Right lobe of liver (tissue), 6 donors: ENCODE results near the gene HEATR1. TPM values are rescaled to one million over a fixed set of nuclear protein-coding genes. Genes with fewer than 3 reads are reported as not detected.
A peak's percentile ranks its signal among the peaks of the same experiment; 100 is the strongest.

Experiments
- ATAC-seq, 4 donors: fragments of 200-7000 bp; cut with Tn5 transposase; one replicate each; pipeline ENCODE4 v1.9.1; 2020; ENCODE audit warnings: mild to moderate bottlenecking in 4 of 4, moderate library complexity in 4 of 4
- DNase-seq, 3 donors: peaks; one replicate each; pipeline ENCODE4 v3.0.0-alpha.2; 2020
- H3K27ac ChIP-seq, 3 donors: fragments of 200-600 bp; one replicate each; pipeline ENCODE4 v1.8.0; 2022
- H3K27me3 ChIP-seq, 2 donors: fragments of 200-600 bp; one replicate each; pipeline ENCODE4 v1.8.0; 2022
- H3K36me3 ChIP-seq, 4 donors: fragments of 200-600 bp; sonication (generic) in 1 of 4; one replicate each; pipeline versions ENCODE4 v1.5.1 to v1.8.0; 2017 to 2022; ENCODE audit warnings: control low read depth in 1 of 4
- H3K4me1 ChIP-seq, 4 donors: fragments of 200-600 bp; sonication (generic) in 1 of 4; one replicate each; pipeline versions ENCODE4 v1.5.1 to v1.8.0; 2017 to 2022; ENCODE audit warnings: control low read depth in 1 of 4
- H3K4me3 ChIP-seq, 3 donors: fragments of 200-600 bp; one replicate each; pipeline ENCODE4 v1.8.0; 2022
- H3K9me3 ChIP-seq, 4 donors: fragments of 200-600 bp; sonication (generic) in 1 of 4; one replicate each; pipeline versions ENCODE4 v1.5.1 to v1.8.0; 2017 to 2022; ENCODE audit warnings: control low read depth in 1 of 4
- POLR2A ChIP-seq: fragments of 450-650 bp; IDR thresholded peaks from one replicate; pipeline ENCODE4 v1.6.1; 2017; ENCODE audit warnings: antibody characterized with exemption, mild to moderate bottlenecking
- WGBS: methylation state at CpG from one replicate; pipeline ENCODE4 v1.1.6; 2018; ENCODE audit warnings: low coverage, low lambda C conversion rate; ENCODE audit not compliant: insufficient coverage; ENCODE audit errors: missing lambda C conversion rate; 5-methylcytosine and 5-hydroxymethylcytosine counted together
- intact Hi-C, 2 donors: fragments of 100-400 bp; cut with DNase I; formaldehyde crosslinking; loops; one replicate each; pipeline versions ENCODE4 v1.11.2 to v1.14.1; 2022
- total RNA-seq, 6 experiments: library from RNA; depleted of rRNA in 2 of 6; stranded (reverse); fragments of >200 nt in 2 of 6; fragmentation: NEBNext Ultra II Directional in 3 of 6; extraction: Animal tissue kit (Norgen Biotek cat#: 25700) in 3 of 6; gene quantifications; one replicate each; pipeline versions ENCODE4 v1.1.0 to v1.2.4, GENCODE V29; 2016 to 2023
- TF ChIP-seq, protein P1 (sequence below), 4 donors: fragments of 200-600 bp in 3 of 4; fragments of 450-650 bp in 1 of 4; IDR thresholded peaks; one replicate each; pipeline versions ENCODE4 v1.5.1 to v1.8.0; 2016 to 2022; ENCODE audit warnings: antibody characterized with exemption in 4 of 4, mild to moderate bottlenecking in 2 of 4
- donor health status: DM: no; HTN: yes; CAD: no.
- donor health status: DM: no; HTN: no; CAD: no.
- donor health status: DM: no; HTN: no; CAD: no.
- donor health status: DM: no; HTN: yes; CAD: no.
- donor health status: DM: no; HTN: yes; CAD: no.

Gene HEATR1
- total RNA-seq, 6 experiments from 2014 or later: 7.0 to 14.1 (median 12.4) TPM

DNA sequence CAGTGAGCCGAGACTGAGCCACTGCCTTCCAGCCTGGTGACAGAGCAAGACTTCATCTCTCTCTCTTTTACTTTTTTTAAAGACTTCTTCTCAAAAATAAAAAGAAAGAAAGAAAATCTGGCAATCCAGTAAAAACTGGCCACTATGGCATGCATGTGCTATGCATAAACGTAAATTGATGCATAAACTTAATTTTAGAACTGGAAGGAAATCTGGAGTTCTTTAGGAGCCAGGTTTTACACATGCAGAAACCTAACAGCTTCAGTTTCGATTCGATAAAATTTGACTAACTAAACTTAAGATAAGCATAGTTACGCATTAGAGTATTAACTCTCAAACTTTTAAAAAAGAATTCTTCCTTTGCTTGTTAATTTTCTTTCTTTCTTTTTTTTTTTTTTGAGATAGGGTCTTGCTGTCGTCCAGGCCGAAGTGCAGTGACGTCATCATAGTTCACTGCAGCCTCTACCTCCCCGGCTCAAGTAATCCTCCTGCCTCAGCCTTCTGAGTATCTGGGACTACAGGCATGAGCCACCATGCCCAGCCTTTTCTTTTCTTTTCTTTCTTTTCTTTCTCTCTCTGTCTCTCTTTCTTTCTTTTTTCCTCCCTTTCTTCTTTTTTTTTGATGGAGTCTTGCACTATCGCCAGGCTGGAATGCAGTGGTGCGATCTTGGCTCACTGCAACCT is 92.4 kb downstream of the HEATR1 start:
- Histone ChIP-seq H3K9me3 (no peaks in the 10 kb centered on the region), H3K27ac (no peak overlapping the region), H3K36me3 (no peaks in the 10 kb centered on the region), H3K4me1 (peaks cover 0 to 14% (median 7%) of the 10 kb centered on the region in 4 donors), H3K4me3 (no peak overlapping the region), H3K27me3 (no peaks in the 10 kb centered on the region)
- DNase-seq: no peak
- TF ChIP-seq POLR2A: no peak
- TF ChIP-seq, protein P1, sequence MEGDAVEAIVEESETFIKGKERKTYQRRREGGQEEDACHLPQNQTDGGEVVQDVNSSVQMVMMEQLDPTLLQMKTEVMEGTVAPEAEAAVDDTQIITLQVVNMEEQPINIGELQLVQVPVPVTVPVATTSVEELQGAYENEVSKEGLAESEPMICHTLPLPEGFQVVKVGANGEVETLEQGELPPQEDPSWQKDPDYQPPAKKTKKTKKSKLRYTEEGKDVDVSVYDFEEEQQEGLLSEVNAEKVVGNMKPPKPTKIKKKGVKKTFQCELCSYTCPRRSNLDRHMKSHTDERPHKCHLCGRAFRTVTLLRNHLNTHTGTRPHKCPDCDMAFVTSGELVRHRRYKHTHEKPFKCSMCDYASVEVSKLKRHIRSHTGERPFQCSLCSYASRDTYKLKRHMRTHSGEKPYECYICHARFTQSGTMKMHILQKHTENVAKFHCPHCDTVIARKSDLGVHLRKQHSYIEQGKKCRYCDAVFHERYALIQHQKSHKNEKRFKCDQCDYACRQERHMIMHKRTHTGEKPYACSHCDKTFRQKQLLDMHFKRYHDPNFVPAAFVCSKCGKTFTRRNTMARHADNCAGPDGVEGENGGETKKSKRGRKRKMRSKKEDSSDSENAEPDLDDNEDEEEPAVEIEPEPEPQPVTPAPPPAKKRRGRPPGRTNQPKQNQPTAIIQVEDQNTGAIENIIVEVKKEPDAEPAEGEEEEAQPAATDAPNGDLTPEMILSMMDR (IDR thresholded peaks at IDR 0.05): no peak
- ATAC-seq: peak in 1 of 4 donors; percentile 30
- 68% methylated on average over 9 of the region's 11 CpGs for WGBS
- intact Hi-C loops: no loop called here

DNA sequence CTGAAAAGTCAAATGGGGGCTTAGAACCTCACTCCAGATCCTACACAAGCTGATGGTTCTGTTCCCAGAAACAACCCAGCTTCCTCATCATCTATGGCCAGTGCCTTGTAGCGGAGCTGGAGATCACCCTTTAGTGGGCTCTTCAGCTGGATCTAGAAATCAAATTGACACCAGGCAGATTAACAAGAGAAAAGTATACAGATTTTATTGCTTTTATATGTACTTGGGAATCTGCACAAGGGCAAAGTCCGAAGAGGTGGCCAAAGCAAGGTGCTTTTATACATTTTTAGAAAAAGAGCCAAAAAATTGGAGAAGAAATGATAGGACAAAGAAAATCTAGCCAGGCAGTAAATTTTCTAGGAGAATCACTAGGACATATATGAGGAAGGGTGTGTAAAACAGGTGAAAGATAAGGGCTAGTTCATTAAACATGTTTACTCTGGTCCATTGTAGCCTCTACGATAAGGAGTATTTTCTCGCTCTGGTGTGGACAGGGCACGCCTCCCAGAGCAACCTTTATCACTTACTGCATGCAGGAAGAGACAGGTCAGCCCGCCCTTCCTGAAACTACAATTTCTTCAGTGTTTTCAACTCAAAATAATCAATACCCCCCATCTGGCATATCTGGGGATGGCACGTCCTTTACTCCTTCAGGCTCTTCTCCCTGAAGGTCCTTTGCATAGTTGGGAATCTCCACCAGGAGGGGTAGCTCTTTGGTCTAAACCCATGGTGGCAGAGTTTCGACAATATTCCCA is 94.5 kb downstream of the HEATR1 start:
- peak in 2 of 4 donors; percentile 24 to 29 for ATAC-seq
- no peak for DNase-seq
- Histone ChIP-seq H3K4me1 (peaks cover 0 to 2% (median 0%) of the 10 kb centered on the region in 4 donors), H3K9me3 (no peaks in the 10 kb centered on the region), H3K27me3 (no peaks in the 10 kb centered on the region), H3K27ac (no peak overlapping the region), H3K4me3 (no peak overlapping the region), H3K36me3 (no peaks in the 10 kb centered on the region)
- intact Hi-C loops: no loop called here
- TF ChIP-seq POLR2A: no peak
- TF ChIP-seq, protein P1 (IDR thresholded peaks at IDR 0.05): no peak
- WGBS: 69% methylated on average over 7 of the region's 8 CpGs

DNA sequence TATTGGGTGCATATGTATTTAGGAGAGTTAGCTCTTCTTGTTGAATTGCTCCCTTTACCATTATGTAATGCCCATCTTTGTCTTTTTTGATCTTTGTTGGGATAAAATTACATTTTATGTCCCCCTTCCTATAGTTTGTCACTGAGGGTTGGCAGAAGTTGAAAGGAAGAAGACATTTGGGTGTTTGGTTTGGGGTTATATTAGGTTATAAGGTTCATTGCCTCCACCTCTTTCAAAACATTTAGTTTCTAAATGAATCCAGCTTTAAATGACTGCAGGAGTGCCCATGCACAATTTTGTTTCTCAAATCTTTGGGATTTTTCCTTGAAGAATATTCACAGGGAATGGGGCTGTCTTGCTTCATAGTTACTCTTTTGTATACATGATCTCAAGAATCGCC is 95.1 kb downstream of the HEATR1 start:
- no peak for DNase-seq
- H3K4me1 ChIP-seq: no peaks in the 10 kb centered on the region
- peak in 2 of 4 donors; percentile 28 to 59 for ATAC-seq
- WGBS: 60% methylated on average over 1 of the region's 1 CpG
- intact Hi-C loops: no loop called here
- H3K27me3 ChIP-seq: no peaks in the 10 kb centered on the region
- no peaks in the 10 kb centered on the region for H3K9me3 ChIP-seq
- no peak for TF ChIP-seq POLR2A
- TF ChIP-seq, protein P1 (IDR thresholded peaks at IDR 0.05): no peak
- H3K36me3 ChIP-seq: no peaks in the 10 kb centered on the region
- no peak overlapping the region for H3K4me3 ChIP-seq
- no peak overlapping the region for H3K27ac ChIP-seq

DNA sequence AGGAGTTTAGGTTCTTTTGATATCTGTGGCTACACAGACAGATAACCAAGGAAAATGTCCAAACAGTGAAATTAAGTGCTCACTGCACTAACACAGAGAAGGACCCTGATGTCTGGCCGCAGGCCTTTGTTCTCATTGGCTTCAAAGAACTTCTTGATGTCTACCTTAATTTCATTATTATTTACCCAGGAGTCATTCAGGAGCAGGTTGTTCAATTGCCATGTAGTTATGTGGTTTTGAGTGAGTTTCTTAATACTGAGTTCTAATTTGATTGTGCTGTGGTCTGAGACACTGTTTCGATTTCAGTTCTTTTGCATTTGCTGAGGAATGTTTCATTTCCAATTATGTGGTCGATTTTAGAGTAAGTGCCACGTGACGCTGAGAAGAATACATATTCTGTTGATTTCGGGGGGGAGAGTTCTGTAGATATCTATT is 95.7 kb downstream of the HEATR1 start:
- H3K4me3 ChIP-seq: no peak overlapping the region
- DNase-seq (no peak), ATAC-seq (no peak)
- no peaks in the 10 kb centered on the region for H3K9me3 ChIP-seq
- TF ChIP-seq POLR2A: no peak
- TF ChIP-seq, protein P1 (IDR thresholded peaks at IDR 0.05): no peak
- intact Hi-C loops: no loop called here
- 76% methylated on average over 5 of the region's 6 CpGs for WGBS
- H3K36me3 ChIP-seq: no peaks in the 10 kb centered on the region
- H3K27ac ChIP-seq: no peak overlapping the region
- no peaks in the 10 kb centered on the region for H3K27me3 ChIP-seq
- no peaks in the 10 kb centered on the region for H3K4me1 ChIP-seq
